Measurements from ENCODE around the gene ZZZ3.
"Not testable (repeated sequence)": the region's sequence is repeated elsewhere in the genome, so short reads cannot be mapped to it uniquely, and the experiment has no call there.

ZZZ3 gene

DNA sequence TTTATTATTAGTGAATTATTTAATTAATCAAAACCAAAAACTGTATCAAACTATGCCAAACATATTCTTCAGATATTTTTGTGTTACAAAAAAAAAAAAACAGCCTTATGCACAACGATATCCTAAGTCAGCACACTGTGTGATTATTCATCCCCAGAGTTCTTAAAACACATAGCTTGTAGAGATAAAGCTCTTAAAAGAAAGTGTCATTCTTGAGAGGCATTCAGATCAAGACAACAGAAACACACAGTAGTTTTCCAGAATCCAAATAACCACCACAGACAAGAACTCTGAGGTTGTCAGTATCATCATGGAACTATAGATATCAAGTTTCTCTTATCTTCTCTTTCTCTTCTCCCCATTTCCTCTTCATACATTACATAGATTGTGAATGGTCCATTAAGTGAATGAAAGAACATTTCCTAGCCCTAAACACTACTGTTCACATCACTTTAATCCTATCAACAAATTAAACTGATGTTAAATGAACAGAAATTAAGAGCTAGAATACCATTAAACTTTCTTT, 13.5 kb downstream of the ZZZ3 start:
- DNase-seq: no peak

- no peak for DNase-seq
Observed at GRCh38 chr1:77664939-77665516, 17.4 kb downstream of the ZZZ3 start.

DNA sequence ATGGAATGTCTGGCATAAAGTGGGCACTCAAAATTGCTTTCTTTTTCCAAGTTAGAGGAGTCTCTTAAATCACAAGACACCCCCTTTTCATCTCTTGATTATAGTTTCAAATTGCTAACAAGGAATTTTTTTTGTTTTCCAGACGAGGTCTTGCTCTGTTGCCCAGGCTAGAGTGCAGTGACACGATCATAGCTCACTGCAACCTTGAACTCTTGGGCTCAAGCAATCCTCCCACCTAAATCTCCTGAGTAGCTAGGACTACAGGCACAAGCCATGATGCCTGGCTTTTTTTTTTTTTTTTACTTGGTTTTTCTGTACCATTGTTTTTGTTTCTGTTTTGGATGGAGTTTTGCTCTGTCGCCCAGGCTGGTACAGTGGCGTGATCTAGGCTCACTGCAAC, 20.8 kb downstream of the ZZZ3 start:
- no peak for DNase-seq

DNA sequence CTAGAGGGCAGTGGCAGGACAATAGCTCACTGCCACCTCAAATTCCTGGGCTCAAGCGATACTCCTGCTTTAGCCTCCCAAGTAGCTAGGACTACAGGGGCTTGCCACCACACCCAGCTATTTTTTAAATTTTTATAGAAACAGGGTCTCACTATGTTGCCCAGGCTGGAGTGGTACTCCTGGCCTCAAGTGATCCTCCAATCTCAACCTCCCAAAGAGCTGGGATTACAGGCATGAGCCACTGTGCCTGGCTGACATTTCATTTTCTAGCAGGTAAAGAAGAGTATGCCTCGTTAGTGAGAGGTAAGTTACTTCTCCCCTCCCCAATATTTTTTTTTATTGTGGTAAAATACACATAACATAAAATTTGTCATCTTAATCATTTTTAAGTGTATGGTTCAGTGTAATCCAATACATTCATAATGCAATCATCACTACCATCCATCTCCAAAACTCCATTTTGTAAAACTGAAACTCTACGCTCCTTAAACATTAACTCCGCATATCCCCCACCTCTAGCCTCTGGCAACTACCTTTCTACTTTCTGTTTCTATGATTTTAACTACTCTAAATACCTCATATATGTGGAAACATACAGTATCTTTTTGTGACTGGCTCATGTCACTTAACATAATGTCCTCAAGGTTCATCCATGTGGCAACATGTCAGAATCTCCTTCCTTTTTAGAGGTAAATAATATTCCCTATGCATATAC, 22.4 kb downstream of the ZZZ3 start:
- DNase-seq: no peak

GRCh38 chr1:77658271-77658670, 24.2 kb downstream of the ZZZ3 start:
- DNase-seq: no peak

DNA sequence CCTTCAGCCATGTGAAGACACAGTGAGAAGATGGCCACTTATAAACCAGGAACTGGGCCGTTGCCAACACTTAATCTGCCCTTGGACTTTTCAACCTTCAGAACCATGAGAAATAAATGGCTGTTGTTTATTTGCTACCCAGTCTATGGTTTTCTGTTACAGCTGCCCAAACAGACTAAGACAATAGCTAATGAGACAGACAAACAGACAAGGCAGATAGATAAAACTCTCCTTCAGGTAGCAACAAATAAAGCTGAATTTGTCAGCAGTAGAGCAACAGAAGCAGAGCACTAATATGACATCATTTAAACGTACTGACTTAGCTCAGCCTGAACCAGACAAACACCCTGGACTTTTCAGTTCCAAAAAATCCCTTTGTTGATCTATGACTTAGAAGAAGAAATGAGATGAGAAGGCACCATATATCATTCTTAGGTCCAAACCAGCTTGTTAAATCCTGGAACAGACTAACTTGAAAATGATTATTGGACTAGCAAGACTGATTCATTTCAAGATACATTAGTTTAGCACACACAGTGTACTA, 27.0 kb downstream of the ZZZ3 start:
- DNase-seq: peak; percentile 93

DNA sequence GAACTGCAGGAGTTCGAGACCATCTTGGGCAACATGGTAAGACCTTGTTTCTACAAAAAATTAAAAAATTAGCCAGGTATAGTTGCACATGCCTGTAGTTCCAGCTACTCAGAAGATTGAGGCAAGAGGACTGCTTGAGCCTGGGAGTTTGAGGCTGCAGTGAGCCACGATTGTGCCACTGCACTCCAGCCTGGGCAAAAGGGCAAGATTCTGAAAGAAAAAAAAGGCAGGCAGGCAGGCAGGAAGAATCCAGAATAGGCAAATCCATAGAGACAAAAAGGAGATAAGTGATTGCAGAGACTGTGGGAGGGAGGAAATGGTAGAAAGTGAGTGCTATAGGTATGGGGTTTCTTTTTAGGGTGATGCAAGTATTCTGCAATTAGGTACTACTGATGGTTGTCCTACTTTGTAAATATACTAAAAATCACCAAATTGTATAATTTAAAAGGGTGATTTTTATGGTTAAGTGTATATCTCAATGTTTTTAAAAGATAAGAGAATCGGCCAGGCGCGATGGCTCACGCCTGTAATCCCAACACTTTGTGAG, 29.4 kb downstream of the ZZZ3 start:
- no peak for DNase-seq

GRCh38 chr1:77652268-77652667, 30.2 kb downstream of the ZZZ3 start:
- DNase-seq: no peak

GRCh38 chr1:77649127-77649526, 33.3 kb downstream of the ZZZ3 start:
- no peak for DNase-seq

GRCh38 chr1:77646224-77646623, 36.2 kb downstream of the ZZZ3 start:
- DNase-seq: not testable (repeated sequence)

DNA sequence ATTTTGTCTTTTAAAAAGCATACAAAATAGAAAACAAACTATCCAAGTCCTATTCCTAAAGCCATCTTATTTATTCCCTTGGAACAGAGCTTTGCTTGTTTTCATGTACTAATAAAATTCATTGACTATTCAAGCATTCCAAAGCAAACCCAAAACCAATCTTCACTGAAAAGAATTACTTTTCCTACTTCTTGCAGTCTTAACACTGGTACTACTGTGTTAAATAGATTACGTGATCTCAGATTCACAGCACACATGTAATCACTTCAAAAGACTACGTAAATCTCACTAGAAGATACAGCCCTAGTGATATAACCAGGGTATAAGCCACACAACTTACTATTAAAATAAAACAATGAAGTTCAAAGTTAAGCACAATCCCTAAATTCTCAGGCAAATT, 39.0 kb downstream of the ZZZ3 start:
- no peak for DNase-seq

DNA sequence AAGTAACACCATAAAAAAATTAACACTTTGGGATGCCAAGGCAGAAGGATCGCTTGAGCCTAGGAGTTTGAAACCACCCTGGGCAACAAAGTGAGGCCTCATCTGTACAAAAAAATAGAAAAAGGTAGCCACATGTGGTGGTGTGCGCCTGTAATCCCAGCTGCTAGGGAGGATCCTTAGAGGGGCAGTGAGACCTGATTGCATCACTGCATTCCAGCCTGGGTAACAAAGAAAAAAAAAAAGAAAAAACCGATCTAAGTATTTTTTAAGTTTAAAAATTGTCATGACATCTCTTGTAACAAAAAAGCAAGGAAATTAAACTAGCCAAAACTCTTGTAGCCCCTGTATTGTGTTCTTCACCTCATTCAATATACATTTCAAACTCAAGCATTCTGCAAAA, 39.5 kb downstream of the ZZZ3 start:
- no peak for DNase-seq

DNA sequence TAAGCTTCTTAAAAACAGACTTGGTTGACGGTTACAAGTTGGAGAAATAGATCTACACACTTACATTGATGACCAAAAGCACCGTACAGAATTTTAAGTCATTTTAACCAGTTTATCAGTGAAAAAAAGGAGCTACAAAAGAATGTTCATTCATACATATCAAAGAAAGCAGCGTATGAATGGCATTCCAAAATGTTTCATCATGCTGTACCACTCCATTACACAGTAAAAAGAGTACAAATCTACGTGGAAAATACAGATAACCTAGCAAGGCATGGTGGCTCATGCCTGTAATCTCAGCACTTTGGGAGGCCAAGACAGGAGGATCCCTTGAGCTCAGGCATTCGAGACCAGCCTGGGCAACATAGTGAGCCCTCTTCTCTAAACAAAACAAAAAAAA, 40.3 kb downstream of the ZZZ3 start:
- no peak for DNase-seq

- no peak for DNase-seq
Observed at GRCh38 chr1:77639557-77640069, 42.8 kb downstream of the ZZZ3 start.

DNA sequence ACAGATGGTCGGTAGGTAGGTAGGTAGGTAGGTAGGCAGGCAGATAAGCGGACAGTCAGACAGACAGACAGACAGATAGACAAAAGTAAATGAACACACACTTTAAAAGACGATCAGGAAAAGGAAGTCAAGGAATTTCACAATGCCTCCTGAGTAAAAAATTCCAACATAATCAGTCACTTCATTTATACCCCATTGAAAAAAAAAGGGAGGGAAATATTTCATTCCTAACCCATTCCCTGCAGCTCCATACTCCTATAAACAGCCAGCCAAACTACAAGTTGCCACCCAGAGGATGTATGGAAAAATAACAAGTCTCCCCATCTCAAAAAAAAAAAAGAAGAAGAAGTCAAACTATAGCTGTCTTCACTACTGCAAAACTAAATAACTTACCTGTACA, 43.4 kb downstream of the ZZZ3 start:
- DNase-seq: no peak

DNA sequence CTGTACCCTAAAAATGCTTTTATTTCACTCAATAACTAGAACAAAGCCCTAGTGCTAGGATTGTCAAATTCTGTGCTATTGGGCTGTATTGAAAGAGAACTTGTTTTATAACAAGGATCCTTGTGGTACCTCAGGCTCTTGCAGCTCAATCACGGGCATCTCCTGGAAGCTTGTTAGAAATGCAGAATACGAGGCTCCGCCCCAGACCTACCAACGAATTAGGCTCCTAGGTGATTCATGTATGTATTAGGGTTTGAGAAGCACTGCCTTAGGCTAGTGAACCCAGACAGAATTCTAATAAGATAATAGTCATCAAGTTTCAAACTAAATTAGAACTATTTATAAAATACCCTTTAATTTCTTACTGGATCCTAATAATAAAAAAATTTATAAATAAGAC, 45.6 kb downstream of the ZZZ3 start:
- DNase-seq: no peak

All from DMS53 (cell line).